ENCODE measurements around the gene TTLL11.

The TTLL11 gene

GRCh38 chr9:121820286-121821005 lies 272.7 kb downstream of the TTLL11 start:
- no peak for DNase-seq

GRCh38 chr9:121819428-121820231 lies 273.5 kb downstream of the TTLL11 start:
- DNase-seq, result no peak

GRCh38 chr9:121818841-121819427 lies 274.2 kb downstream of the TTLL11 start:
- no peak for DNase-seq

- DNase-seq, result no peak
Observed at GRCh38 chr9:121818016-121818661, 275.0 kb downstream of the TTLL11 start.

GRCh38 chr9:121817476-121817875 lies 275.6 kb downstream of the TTLL11 start:
- DNase-seq, result no peak

GRCh38 chr9:121816845-121817450 lies 276.2 kb downstream of the TTLL11 start:
- no peak for DNase-seq

GRCh38 chr9:121816449-121816817 lies 276.7 kb downstream of the TTLL11 start:
- no peak for DNase-seq

GRCh38 chr9:121815546-121816448 lies 277.3 kb downstream of the TTLL11 start:
- no peak for DNase-seq

- DNase-seq, result no peak
Observed at GRCh38 chr9:121815084-121815483, 278.0 kb downstream of the TTLL11 start.

- no peak for DNase-seq
Observed at GRCh38 chr9:121814594-121814993, 278.5 kb downstream of the TTLL11 start.

- DNase-seq, result no peak
Observed at GRCh38 chr9:121813519-121814210, 279.4 kb downstream of the TTLL11 start.

- no peak for DNase-seq
Observed at GRCh38 chr9:121812159-121812735, 280.9 kb downstream of the TTLL11 start.

- no peak for DNase-seq
Observed at GRCh38 chr9:121811751-121812150, 281.4 kb downstream of the TTLL11 start.

GRCh38 chr9:121811140-121811539 lies 282.0 kb downstream of the TTLL11 start:
- DNase-seq, result no peak

- no peak for DNase-seq
Observed at GRCh38 chr9:121810489-121810888, 282.6 kb downstream of the TTLL11 start.

- no peak for DNase-seq
Observed at GRCh38 chr9:121809356-121810050, 283.6 kb downstream of the TTLL11 start.

GRCh38 chr9:121808781-121809180 lies 284.3 kb downstream of the TTLL11 start:
- DNase-seq, result no peak

- DNase-seq, result no peak
Observed at GRCh38 chr9:121807823-121808278, 285.3 kb downstream of the TTLL11 start.

- no peak for DNase-seq
Observed at GRCh38 chr9:121807069-121807822, 285.9 kb downstream of the TTLL11 start.
